MCF 10A (cell line): Measurements from ENCODE around the gene TIPRL. TPM values are rescaled to one million over a fixed set of nuclear protein-coding genes. Genes with fewer than 3 reads are reported as not detected.
A peak's percentile ranks its signal among the peaks of the same experiment; 100 is the strongest.
"Not testable (repeated sequence)": the region's sequence is repeated elsewhere in the genome, so short reads cannot be mapped to it uniquely, and the experiment has no call there.

Experiments used
- BruUV-seq: library from RNA; stranded (reverse); fragments of 400-500 nt; replicated peaks from 2 replicates; lab custom pipeline; 2021; lab: Mats Ljungman, UMichigan
- CTCF ChIA-PET: fragments of 300-600 bp; sonication (Branson Sonifier 250); formaldehyde crosslinking; extraction: SDS; loops from one replicate; lab custom pipeline; 2021; ENCODE audit warnings: antibody characterized with exemption, inconsistent platforms; lab: Yijun Ruan, JAX
- POLR2A ChIA-PET: fragments of 300-600, 350-650 bp; sonication (Branson Sonifier 250); formaldehyde crosslinking; extraction: SDS; loops from one replicate; lab custom pipeline; 2020; ENCODE audit warnings: antibody characterized with exemption, inconsistent platforms; lab: Yijun Ruan, JAX
- DNase-seq: peaks from one replicate; pipeline ENCODE4 v3.0.0-alpha.2; 2018; ENCODE audit not compliant: unreplicated experiment
- H3K27ac Mint-ChIP-seq: one replicate; pipeline ENCODE4 v1.8.0; 2022; ENCODE audit warnings: mild to moderate bottlenecking, low read depth, mixed read lengths; ENCODE audit not compliant: unreplicated experiment
- H3K27me3 Mint-ChIP-seq: one replicate; pipeline ENCODE4 v1.8.0; 2022; ENCODE audit warnings: mixed read lengths; ENCODE audit not compliant: insufficient read depth, unreplicated experiment
- H3K36me3 Mint-ChIP-seq: one replicate; pipeline ENCODE4 v1.8.0; 2022; ENCODE audit warnings: mild to moderate bottlenecking, moderate library complexity, mixed read lengths; ENCODE audit not compliant: insufficient read depth, unreplicated experiment
- H3K4me1 Mint-ChIP-seq: one replicate; pipeline ENCODE4 v1.8.0; 2022; ENCODE audit warnings: mixed read lengths; ENCODE audit not compliant: insufficient read depth, unreplicated experiment
- H3K4me3 Mint-ChIP-seq: one replicate; pipeline ENCODE4 v1.8.0; 2022; ENCODE audit warnings: mild to moderate bottlenecking, moderate library complexity, mixed read lengths; ENCODE audit not compliant: unreplicated experiment
- H3K9me3 Mint-ChIP-seq: one replicate; pipeline ENCODE4 v1.8.0; 2022; ENCODE audit warnings: mixed read lengths; ENCODE audit not compliant: unreplicated experiment
- CTCF ChIP-seq: fragments of 200-600 bp; IDR thresholded peaks from one replicate; pipeline ENCODE4 v1.8.0; 2022; ENCODE audit warnings: antibody characterized with exemption, mild to moderate bottlenecking; ENCODE audit not compliant: unreplicated experiment
- intact Hi-C: fragments of 100-400 bp; cut with micrococcal nuclease; formaldehyde crosslinking; loops from 2 replicates; pipeline ENCODE4 v1.14.1; 2022
- total RNA-seq: library from RNA; stranded (reverse); gene quantifications from 2 replicates; pipeline ENCODE4 v1.2.3, GENCODE V29; 2022

TIPRL gene
- total RNA-seq, 1 experiment from 2014 or later: 111 TPM

GRCh38 chr1:168179438-168180147 is 831 bp downstream of the TIPRL start:
- peaks cover 9% of the 10 kb centered on the region for H3K4me1 Mint-ChIP-seq
- intact Hi-C loops: loop anchor here (1.0 to 2.0 kb wide), 3 partner anchors 43 to 143 kb away; partner anchors contain the start of genes GPR161 and SFT2D2
- BruUV-seq: TSS peak; percentile 75
- ChIA-PET POLR2A (interaction anchor here (0.6 to 4.7 kb wide), 28 partner anchors 9 to 1307 kb away, joined by 3 to 93 read pairs (median 4); partner anchors contain the start of genes DCAF6, MPZL1 and SFT2D2), CTCF (interaction anchor here (0.5 to 2.7 kb wide), 12 partner anchors 20 to 976 kb away, joined by 3 to 13 read pairs (median 4); partner anchors contain the start of gene SFT2D2)
- H3K9me3 Mint-ChIP-seq: no peaks in the 10 kb centered on the region
- H3K4me3 Mint-ChIP-seq: no peak overlapping the region
- H3K36me3 Mint-ChIP-seq: peaks cover 4% of the 10 kb centered on the region
- DNase-seq: peak; percentile 30
- TF ChIP-seq CTCF: no peak
- H3K27ac Mint-ChIP-seq: no peak overlapping the region
- H3K27me3 Mint-ChIP-seq: no peaks in the 10 kb centered on the region

- no TSS peak for BruUV-seq
- intact Hi-C loops: loop anchor here (1.0 kb wide), 1 partner anchor 46 kb away; the partner anchor contains the start of gene SFT2D2
- Mint-ChIP-seq H3K4me3 (no peak overlapping the region), H3K27ac (no peak overlapping the region), H3K9me3 (no peaks in the 10 kb centered on the region), H3K36me3 (peaks cover 9% of the 10 kb centered on the region), H3K4me1 (peaks cover 9% of the 10 kb centered on the region), H3K27me3 (no peaks in the 10 kb centered on the region)
- ChIA-PET POLR2A (interaction anchor here (0.6 to 4.7 kb wide), 26 partner anchors 9 to 1306 kb away, joined by 3 to 93 read pairs (median 4); partner anchors contain the start of genes DCAF6, MPZL1 and SFT2D2), CTCF (interaction anchor here (0.7 to 2.7 kb wide), 10 partner anchors 21 to 464 kb away, joined by 3 to 13 read pairs (median 4); partner anchors contain the start of gene SFT2D2)
- no peak for DNase-seq
- TF ChIP-seq CTCF: no peak
Measured at GRCh38 chr1:168180148-168180524, 1.4 kb downstream of the TIPRL start.

- H3K27ac Mint-ChIP-seq, BruUV-seq, H3K27me3 Mint-ChIP-seq, DNase-seq, H3K9me3 Mint-ChIP-seq, H3K4me1 Mint-ChIP-seq, intact Hi-C loops: not testable (repeated sequence)
- CTCF ChIA-PET: interaction anchor here (1.2 to 2.7 kb wide), 4 partner anchors 15 to 89 kb away, joined by 3 to 13 read pairs (median 4); partner anchors contain the start of gene SFT2D2
- peak overlapping the region; percentile 54 for H3K4me3 Mint-ChIP-seq
- POLR2A ChIA-PET: interaction anchor here (0.6 to 4.7 kb wide), 10 partner anchors 8 to 953 kb away, joined by 3 to 93 read pairs (median 4); partner anchors contain the start of gene SFT2D2
- H3K36me3 Mint-ChIP-seq: peaks cover 20% of the 10 kb centered on the region
Measured at GRCh38 chr1:168181063-168181720, 2.4 kb downstream of the TIPRL start.

- peak overlapping the region; percentile 4 for H3K27ac Mint-ChIP-seq
- TF ChIP-seq CTCF: no peak
- H3K27me3 Mint-ChIP-seq: no peaks in the 10 kb centered on the region
- H3K36me3 Mint-ChIP-seq: peaks cover 78% of the 10 kb centered on the region
- DNase-seq: no peak
- H3K4me3 Mint-ChIP-seq: no peak overlapping the region
- POLR2A ChIA-PET: interaction anchor here (1.5 to 2.2 kb wide), 2 partner anchors 9 to 39 kb away, joined by 3 to 14 read pairs; partner anchors contain the start of gene SFT2D2
- peaks cover 9% of the 10 kb centered on the region for H3K4me1 Mint-ChIP-seq
- CTCF ChIA-PET: interaction anchor here (0.8 to 4.1 kb wide), 3 partner anchors 43 to 134 kb away, joined by 3 to 18 read pairs (median 4); no protein-coding TSS in a partner anchor
- no peaks in the 10 kb centered on the region for H3K9me3 Mint-ChIP-seq
- no TSS peak for BruUV-seq
- intact Hi-C loops: no loop called here
Measured at GRCh38 chr1:168187177-168187576, 8.4 kb downstream of the TIPRL start.
